ENCODE results near the gene ANKMY1. TPM values are rescaled to one million over a fixed set of nuclear protein-coding genes. Genes with fewer than 3 reads are reported as not detected.
A peak's percentile ranks its signal among the peaks of the same experiment; 100 is the strongest.

Gene ANKMY1
- total and polyA plus RNA-seq, 2 of the 13 experiments (the other 11 are each of a cell fraction or from before 2014, with no cell fraction given) = 11.7 to 18.8 TPM

GRCh38 chr2:240560084-240560479, 2.3 kb upstream of the ANKMY1 start, which contains the start of gene DUSP28 (continued):
- TF ChIP-seq ZNF503 (CRISPR knock-in tag; IDR thresholded peaks at IDR 0.05) = peak; percentile 67; the same call in 1 of the 2 replicates
- peak; percentile 77 for TF ChIP-seq GATAD1 (CRISPR knock-in tag; IDR thresholded peaks at IDR 0.05)
- peak; percentile 65 for TF ChIP-seq SKI (IDR thresholded peaks at IDR 0.05; ENCODE audit: partially characterized antibody)
- 0 out of 2 replicates have a peak, but pooled peaks have one; percentile 3 for TF ChIP-seq ZNF678 (CRISPR knock-in tag; IDR thresholded peaks at IDR 0.05)
- TF ChIP-seq ATF3 (CRISPR knock-in tag; IDR thresholded peaks at IDR 0.05) = peak; percentile 43; the same call in 1 of the 2 replicates
- TF ChIP-seq DNMT3B (CRISPR knock-in tag; conservative IDR thresholded peaks at IDR 0.05) = peak; percentile 49; the same call in 1 of the 2 replicates
- no peak for TF ChIP-seq HNF1A (IDR thresholded peaks at IDR 0.05; ENCODE audit: low read depth)
- TF ChIP-seq HNF1A (CRISPR knock-in tag; IDR thresholded peaks at IDR 0.05; ENCODE audit: borderline replicate concordance) = no peak
- peak; percentile 25; the same call in 1 of the 2 replicates for TF ChIP-seq ZSCAN31 (CRISPR knock-in tag; IDR thresholded peaks at IDR 0.05; ENCODE audit: low read depth)
- no peak for TF ChIP-seq ZNF720 (CRISPR knock-in tag; IDR thresholded peaks at IDR 0.05)
- TF ChIP-seq ZNF260 (CRISPR knock-in tag; IDR thresholded peaks at IDR 0.05; ENCODE audit: borderline replicate concordance, low read depth) = no peak
- peak; percentile 67; the same call in 1 of the 2 replicates for TF ChIP-seq CREB3 (CRISPR knock-in tag; IDR thresholded peaks at IDR 0.05)
- peak; percentile 96 for TF ChIP-seq MXD3 (CRISPR knock-in tag; IDR thresholded peaks at IDR 0.05)
- TF ChIP-seq CC2D1A (CRISPR knock-in tag; IDR thresholded peaks at IDR 0.05) = 0 out of 2 replicates have a peak, but pooled peaks have one; percentile 53
- no peak; the same call in 1 of the 2 replicates for TF ChIP-seq ZNF20 (CRISPR knock-in tag; IDR thresholded peaks at IDR 0.05)
- no peak for TF ChIP-seq ZBTB33 (CRISPR knock-in tag; IDR thresholded peaks at IDR 0.05)
- 0 out of 2 replicates have a peak, but pooled peaks have one; percentile 3 for TF ChIP-seq ZNF333 (CRISPR knock-in tag; IDR thresholded peaks at IDR 0.05; ENCODE audit: borderline replicate concordance)
- TF ChIP-seq ZNF225 (CRISPR knock-in tag; IDR thresholded peaks at IDR 0.05) = 0 out of 2 replicates have a peak, but pooled peaks have one; percentile 58
- TF ChIP-seq PITX1 (CRISPR knock-in tag; IDR thresholded peaks at IDR 0.05) = peak; percentile 14; the same call in 1 of the 2 replicates
- peak; percentile 92; the same call in 1 of the 2 replicates for TF ChIP-seq ZNF616 (CRISPR knock-in tag; IDR thresholded peaks at IDR 0.05; ENCODE audit: low read depth)
- no peak for TF ChIP-seq RARG (CRISPR knock-in tag; IDR thresholded peaks at IDR 0.05; ENCODE audit: low read depth)

Data from HepG2 (cell line).